A549 (cell line): ENCODE results near the gene VLDLR.

ENCODE experiments used
- BHLHE40 ChIP-seq: IDR thresholded peaks from 2 replicates; pipeline ENCODE4 v1.6.1; 2012; ENCODE audit warnings: low read depth, low read length, inconsistent platforms
- CTCF ChIP-seq: fragments of >200 bp; sonication (Bioruptor Twin); formaldehyde crosslinking; IDR thresholded peaks from 3 replicates; pipeline ENCODE4 v1.5.1; 2016
- KDM5A ChIP-seq: fragments of 200-600 bp; sonication (generic); IDR thresholded peaks from 2 replicates; pipeline ENCODE4 v1.6.1; 2016; ENCODE audit warnings: antibody characterized with exemption, mild to moderate bottlenecking
- PBX3 ChIP-seq: IDR thresholded peaks from 2 replicates; pipeline ENCODE4 v1.6.1; 2012
- POLR2A ChIP-seq: IDR thresholded peaks from 2 replicates; pipeline ENCODE4 v1.6.1; 2012; ENCODE audit warnings: mild to moderate bottlenecking, low read length
- RFX5 ChIP-seq: fragments of 450-650 bp; IDR thresholded peaks from 2 replicates; pipeline ENCODE4 v1.7.1; 2014; ENCODE audit warnings: antibody characterized with exemption, mild to moderate bottlenecking, moderate library complexity
- TF ChIP-seq, protein P1 (sequence below): IDR thresholded peaks from 2 replicates; pipeline ENCODE4 v1.6.1; 2012

DNA sequence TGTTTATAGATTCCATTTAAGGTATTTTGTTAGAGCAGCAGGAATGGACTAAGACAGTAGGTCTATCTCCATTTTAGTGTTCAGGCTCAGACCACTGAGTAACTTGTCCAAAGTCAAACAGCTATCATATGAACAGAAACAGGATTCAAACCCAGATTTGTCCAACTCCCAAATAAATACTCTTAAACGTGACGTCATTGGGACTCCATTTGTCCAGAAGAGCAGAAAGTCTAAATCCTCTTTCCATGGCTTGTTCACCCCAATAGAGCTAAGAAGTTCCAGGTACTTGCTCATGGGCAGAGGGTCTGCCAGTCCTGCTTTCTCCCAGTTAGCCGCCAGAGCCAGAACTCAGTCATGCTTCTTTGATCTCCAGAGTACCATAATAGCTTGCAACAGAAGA is 16.3 kb upstream of the VLDLR start:
- TF ChIP-seq KDM5A (no peak), PBX3 (no peak), RFX5 (no peak), CTCF (no peak), POLR2A (no peak), BHLHE40 (no peak)
- TF ChIP-seq, protein P1, sequence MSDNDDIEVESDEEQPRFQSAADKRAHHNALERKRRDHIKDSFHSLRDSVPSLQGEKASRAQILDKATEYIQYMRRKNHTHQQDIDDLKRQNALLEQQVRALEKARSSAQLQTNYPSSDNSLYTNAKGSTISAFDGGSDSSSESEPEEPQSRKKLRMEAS, result no peak
